GM12873 (cell line): ENCODE results near the gene LGR6.

ENCODE experiments used
- TF ChIP-seq, protein P1 (sequence below): IDR thresholded peaks from 2 replicates; pipeline ENCODE4 v1.5.1; 2012; ENCODE audit warnings: low read depth, mild to moderate bottlenecking, moderate library complexity, low read length, control low read depth; ENCODE audit not compliant: insufficient read depth; ENCODE audit errors: missing control alignments

LGR6 gene

DNA sequence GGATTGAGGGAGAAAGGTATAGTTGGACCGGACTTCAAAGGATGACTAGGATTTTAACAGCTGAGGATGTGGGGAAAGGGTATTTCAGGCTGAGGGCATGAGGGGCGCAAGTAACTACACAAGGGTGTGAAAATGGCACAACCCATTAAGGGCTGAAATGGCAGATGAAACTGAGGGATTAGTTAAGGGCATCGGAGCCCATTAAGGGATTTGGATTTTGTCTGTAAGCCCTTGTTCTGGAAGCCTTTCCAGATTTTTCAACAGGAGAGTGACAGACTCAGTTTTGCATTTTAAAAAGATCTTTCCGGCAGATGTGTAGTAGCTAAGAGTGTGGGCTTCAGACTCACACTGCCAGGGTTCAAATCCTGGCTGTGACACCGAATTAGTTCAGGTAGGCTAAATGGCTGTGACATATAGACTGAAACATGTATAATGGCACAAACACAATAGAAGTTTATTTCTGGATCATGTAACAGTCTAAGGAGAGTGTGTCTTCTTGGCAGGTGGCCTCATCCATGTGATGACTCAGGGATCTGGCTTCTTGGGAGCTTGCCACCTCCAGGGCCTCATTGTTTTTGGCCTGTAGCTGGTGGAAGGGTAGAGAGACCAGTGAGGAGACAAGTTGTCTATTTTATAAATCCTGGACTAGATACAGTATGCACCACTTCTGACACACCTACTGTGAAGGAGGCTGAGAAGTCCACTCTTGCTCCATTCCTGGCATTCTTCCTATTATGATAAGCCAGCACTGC lies 98.5 kb downstream of the LGR6 start:
- TF ChIP-seq, protein P1, sequence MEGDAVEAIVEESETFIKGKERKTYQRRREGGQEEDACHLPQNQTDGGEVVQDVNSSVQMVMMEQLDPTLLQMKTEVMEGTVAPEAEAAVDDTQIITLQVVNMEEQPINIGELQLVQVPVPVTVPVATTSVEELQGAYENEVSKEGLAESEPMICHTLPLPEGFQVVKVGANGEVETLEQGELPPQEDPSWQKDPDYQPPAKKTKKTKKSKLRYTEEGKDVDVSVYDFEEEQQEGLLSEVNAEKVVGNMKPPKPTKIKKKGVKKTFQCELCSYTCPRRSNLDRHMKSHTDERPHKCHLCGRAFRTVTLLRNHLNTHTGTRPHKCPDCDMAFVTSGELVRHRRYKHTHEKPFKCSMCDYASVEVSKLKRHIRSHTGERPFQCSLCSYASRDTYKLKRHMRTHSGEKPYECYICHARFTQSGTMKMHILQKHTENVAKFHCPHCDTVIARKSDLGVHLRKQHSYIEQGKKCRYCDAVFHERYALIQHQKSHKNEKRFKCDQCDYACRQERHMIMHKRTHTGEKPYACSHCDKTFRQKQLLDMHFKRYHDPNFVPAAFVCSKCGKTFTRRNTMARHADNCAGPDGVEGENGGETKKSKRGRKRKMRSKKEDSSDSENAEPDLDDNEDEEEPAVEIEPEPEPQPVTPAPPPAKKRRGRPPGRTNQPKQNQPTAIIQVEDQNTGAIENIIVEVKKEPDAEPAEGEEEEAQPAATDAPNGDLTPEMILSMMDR = no peak

DNA sequence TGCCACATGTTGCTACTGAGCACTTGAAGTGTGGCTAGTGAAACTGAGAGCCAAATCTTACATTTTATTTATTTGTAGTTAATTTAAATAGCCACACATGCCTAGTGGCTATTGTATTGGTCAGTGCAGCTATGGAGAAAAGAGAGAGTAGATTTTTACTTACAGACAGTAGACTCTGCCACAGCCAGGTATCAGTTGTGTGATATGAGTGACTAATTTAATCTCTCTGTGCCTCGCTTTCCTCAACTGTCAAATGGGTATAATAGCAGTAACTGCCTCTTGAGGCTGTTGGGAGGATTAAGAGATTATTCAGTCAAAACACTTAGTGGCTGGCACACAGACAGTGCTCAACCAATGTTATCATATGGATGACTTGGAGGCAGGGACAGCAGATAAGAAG lies 99.2 kb downstream of the LGR6 start:
- TF ChIP-seq, protein P1 = no peak

DNA sequence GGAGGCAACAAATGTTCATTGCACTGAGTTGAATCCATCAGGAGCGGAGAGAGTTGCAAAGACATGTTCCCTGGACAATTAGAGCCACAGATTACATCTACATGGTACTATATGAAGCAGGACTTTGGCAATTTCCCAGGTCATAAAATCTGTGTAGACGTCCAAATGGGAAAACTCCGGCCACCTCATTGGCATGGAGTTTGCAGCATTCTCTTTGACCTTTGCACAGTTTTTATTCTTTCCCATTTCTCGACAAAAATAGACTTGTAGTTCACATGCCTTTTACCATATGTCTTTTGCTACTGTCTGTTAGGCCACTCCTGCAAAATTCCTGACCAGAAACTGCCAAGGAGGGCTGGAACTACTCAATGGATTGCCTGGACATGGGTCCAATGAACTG lies 100.0 kb downstream of the LGR6 start:
- TF ChIP-seq, protein P1 = no peak

DNA sequence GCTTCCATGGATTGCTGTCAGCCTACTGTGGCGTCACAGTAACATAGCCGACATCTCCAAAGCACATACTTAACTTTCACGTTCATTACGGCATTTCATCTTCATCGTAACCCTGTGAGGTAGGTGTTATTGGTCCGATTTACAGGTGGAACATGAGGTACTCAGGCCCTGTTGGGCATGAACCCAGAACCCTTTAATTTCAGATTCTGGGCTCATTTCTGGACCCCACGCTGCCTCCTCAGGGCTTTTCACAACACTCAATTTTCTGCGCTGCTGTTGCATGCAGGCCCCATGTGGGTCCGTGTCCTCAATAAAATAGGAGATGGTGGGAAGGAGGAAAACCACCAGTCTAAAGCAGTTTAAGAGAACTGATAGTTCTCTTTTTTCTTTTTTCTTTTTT lies 108.6 kb downstream of the LGR6 start:
- TF ChIP-seq, protein P1 = no peak

DNA sequence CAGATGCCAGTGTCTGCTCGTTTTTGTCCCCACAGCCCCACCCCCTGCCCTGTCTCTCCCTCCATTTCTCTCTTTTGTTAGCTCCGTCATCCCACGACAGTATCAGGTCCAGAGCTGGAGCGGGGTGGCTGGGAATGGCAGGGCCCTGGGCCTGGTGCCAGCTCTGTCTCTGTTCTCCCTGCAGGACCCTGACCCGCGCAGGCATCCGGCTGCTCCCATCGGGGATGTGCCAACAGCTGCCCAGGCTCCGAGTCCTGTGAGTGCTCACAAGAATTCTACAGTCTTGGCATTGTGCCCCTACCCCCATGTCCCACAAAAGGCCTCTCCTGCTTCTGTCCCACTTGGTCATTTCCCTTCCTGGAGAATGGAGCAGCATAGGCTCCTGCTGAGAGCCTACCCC lies 110.8 kb downstream of the LGR6 start:
- TF ChIP-seq, protein P1 = no peak

DNA sequence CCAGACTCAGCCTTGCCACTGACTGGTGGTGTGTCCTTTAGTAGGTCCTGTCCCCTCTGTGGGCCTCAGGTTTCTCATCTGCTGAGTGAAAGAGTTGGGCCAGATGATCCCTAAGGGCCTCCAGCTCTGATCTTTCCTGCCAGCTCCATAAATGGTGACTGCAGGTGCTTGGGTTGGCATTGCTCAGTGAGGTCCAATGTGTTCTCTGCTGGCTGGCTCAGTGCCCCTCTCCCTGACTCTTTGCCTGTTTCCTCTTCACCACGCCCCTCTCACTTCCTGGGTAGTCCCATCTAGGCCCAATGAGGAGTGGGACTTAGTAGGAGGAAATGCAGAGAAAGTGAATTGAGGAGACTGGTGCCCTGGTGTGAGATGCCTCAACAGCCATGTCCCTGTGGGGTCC lies 111.6 kb downstream of the LGR6 start:
- TF ChIP-seq, protein P1 = no peak

DNA sequence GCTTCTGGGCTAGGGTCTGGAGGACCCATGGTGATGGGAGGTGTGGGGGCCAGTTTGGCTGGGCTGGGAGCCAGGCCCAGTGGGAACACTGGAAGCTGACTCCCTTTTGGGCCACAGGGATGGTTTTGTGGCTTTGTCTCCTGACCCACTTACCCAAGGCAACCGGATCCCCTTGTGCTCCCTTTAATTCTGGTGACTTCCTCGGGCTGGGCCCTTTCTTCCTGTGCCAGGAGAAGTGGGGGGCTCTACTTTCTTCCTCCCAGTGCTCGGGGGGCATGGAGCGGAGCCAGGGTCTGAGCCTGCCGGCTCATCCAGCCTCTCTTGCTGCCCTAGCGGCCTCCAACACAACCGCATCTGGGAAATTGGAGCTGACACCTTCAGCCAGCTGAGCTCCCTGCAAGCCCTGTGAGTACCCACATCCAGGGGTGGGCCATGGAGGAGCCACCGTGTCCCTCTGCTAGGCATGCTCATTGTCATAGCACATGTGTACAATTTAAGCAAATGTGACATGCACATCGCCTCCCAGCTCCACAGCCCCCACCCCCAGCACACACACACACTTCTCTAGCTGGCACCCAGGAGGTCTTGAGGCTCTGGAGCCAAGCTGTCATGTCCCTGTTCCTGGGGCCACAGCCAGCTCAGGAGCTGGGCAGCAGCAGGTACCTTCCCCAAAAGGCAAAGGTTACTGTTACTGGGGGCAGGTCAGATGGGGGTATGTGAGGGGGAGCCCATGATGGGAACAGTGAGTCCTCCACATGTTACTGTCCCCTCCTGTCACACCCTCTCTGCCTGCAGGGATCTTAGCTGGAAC lies 113.1 kb downstream of the LGR6 start:
- TF ChIP-seq, protein P1 = no peak
